ENCODE data around the gene ZNF438.

The ZNF438 gene

GRCh38 chr10:30861221-30861620, 170.4 kb downstream of the ZNF438 start:
- Histone ChIP-seq H3K4me3 (replicated peaks; ENCODE audit: insufficient read depth, low read length) (no peak overlapping the region), H3K27ac (replicated peaks) (peak overlapping the region; percentile 87), H3K27me3 (ENCODE audit: insufficient read depth, poor library complexity, severe bottlenecking) (no peaks in the 10 kb centered on the region)
- TF ChIP-seq CTCF (IDR thresholded peaks at IDR 0.05; ENCODE audit: insufficient read depth, low read length) (no peak), GABPA (IDR thresholded peaks at IDR 0.05; ENCODE audit: low read depth) (no peak)
- TF ChIP-seq, protein P1, sequence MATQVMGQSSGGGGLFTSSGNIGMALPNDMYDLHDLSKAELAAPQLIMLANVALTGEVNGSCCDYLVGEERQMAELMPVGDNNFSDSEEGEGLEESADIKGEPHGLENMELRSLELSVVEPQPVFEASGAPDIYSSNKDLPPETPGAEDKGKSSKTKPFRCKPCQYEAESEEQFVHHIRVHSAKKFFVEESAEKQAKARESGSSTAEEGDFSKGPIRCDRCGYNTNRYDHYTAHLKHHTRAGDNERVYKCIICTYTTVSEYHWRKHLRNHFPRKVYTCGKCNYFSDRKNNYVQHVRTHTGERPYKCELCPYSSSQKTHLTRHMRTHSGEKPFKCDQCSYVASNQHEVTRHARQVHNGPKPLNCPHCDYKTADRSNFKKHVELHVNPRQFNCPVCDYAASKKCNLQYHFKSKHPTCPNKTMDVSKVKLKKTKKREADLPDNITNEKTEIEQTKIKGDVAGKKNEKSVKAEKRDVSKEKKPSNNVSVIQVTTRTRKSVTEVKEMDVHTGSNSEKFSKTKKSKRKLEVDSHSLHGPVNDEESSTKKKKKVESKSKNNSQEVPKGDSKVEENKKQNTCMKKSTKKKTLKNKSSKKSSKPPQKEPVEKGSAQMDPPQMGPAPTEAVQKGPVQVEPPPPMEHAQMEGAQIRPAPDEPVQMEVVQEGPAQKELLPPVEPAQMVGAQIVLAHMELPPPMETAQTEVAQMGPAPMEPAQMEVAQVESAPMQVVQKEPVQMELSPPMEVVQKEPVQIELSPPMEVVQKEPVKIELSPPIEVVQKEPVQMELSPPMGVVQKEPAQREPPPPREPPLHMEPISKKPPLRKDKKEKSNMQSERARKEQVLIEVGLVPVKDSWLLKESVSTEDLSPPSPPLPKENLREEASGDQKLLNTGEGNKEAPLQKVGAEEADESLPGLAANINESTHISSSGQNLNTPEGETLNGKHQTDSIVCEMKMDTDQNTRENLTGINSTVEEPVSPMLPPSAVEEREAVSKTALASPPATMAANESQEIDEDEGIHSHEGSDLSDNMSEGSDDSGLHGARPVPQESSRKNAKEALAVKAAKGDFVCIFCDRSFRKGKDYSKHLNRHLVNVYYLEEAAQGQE (IDR thresholded peaks at IDR 0.05; ENCODE audit: insufficient replicate concordance, low read depth), result no peak
- peak; percentile 34 to 60 for DNase-seq (ENCODE audit: low read depth in 1 of 2, low spot score in 1 of 2)

DNA sequence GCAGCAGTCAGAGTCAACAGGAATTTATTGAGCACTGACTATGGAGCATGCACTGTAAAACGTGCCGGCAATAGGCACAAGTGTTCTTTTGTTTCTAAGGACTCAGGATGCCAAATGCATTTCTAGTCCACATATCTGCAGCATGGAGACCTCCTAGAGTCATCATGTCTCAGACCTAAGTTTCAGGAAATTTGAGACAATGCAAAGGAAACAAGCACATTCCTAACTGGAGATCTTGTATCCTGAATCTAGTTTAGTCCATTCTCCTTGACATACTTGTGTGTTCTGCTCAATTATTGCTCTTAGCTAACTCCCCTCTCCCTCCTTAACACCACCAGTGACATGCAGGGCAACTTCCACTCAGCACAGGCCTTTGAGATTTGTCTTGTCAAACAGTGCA, 173.2 kb downstream of the ZNF438 start:
- DNase-seq (ENCODE audit: low read depth in 1 of 2, low spot score in 1 of 2), result no peak
- peak overlapping the region; percentile 55 for H3K27ac ChIP-seq (replicated peaks)
- TF ChIP-seq, protein P1 (IDR thresholded peaks at IDR 0.05; ENCODE audit: insufficient replicate concordance, low read depth), result no peak
- no peak for TF ChIP-seq CTCF (IDR thresholded peaks at IDR 0.05; ENCODE audit: insufficient read depth, low read length)
- TF ChIP-seq GABPA (IDR thresholded peaks at IDR 0.05; ENCODE audit: low read depth), result no peak
- TF ChIP-seq POLR2AphosphoS5 (IDR thresholded peaks at IDR 0.05; ENCODE audit: low read depth), result no peak
- TF ChIP-seq SPI1 (IDR thresholded peaks at IDR 0.05; ENCODE audit: borderline replicate concordance, low read depth), result no peak

DNA sequence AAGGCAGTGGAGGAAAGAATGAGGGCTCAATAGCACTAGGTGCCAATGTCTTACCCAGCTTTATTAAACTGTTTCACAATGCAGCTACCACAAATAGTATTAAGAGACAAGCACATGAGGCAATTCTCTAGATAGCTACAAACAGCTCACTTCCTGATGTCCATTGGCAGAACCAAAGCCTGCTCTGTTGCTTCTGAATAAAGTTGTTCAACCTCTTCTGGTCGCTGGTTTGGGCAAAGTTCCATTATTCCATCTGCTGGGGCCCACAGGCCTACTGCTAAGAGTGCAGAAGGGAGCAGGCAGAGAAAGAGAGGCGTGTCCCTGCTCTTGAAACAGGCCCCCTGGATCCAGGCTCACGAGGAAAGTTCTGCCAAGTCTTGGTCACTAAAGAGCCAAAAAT, 173.9 kb downstream of the ZNF438 start:
- peak overlapping the region; percentile 55 for H3K27ac ChIP-seq (replicated peaks)
- DNase-seq (ENCODE audit: low read depth in 1 of 2, low spot score in 1 of 2), result peak; percentile 61 to 89

More for the DNA sequence above, 173.2 kb downstream of the ZNF438 start:
- no peak overlapping the region for H3K4me3 ChIP-seq (replicated peaks; ENCODE audit: insufficient read depth, low read length)
- H3K27me3 ChIP-seq (ENCODE audit: insufficient read depth, poor library complexity, severe bottlenecking), result no peaks in the 10 kb centered on the region

More for the DNA sequence above, 173.9 kb downstream of the ZNF438 start:
- TF ChIP-seq GABPA (IDR thresholded peaks at IDR 0.05; ENCODE audit: low read depth), result no peak
- TF ChIP-seq CTCF (IDR thresholded peaks at IDR 0.05; ENCODE audit: insufficient read depth, low read length), result no peak
- TF ChIP-seq, protein P1 (IDR thresholded peaks at IDR 0.05; ENCODE audit: insufficient replicate concordance, low read depth), result no peak
- TF ChIP-seq POLR2AphosphoS5 (IDR thresholded peaks at IDR 0.05; ENCODE audit: low read depth), result no peak
- TF ChIP-seq SPI1 (IDR thresholded peaks at IDR 0.05; ENCODE audit: borderline replicate concordance, low read depth), result no peak; the same call in 1 of the 2 replicates
- H3K4me3 ChIP-seq (replicated peaks; ENCODE audit: insufficient read depth, low read length), result no peak overlapping the region
- no peaks in the 10 kb centered on the region for H3K27me3 ChIP-seq (ENCODE audit: insufficient read depth, poor library complexity, severe bottlenecking)
